Measurements from ENCODE around the gene ZNF416. TPM values are rescaled to one million over a fixed set of nuclear protein-coding genes. Genes with fewer than 3 reads are reported as not detected.

Gene ZNF416
- total and polyA plus RNA-seq, 2 donors (not counting 1 experiment from before 2014, with no cell fraction given): 4.5 to 9.2 TPM

DNA sequence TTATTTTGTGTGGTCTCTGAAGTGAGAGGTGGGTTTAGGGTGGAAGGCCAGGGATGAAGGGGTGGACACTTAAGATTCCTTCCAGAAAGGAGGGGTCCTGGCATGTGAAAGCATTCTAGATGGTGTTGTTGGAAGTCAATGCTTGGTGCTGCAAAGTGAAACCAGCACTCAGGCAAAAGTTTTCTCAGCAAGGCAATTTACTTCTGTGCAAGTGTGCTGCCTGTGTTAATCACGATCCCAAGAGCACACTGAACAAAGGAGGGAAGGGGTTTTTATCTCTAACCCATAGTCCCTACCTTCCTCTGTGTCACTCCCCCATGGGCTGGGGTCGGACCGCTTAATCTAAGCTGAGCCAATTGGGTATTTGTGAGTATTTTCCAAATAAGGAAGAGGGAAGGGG, 36.6 kb upstream of the ZNF416 start:
- Histone ChIP-seq H3K9ac (ENCODE audit: insufficient read depth, low read length) (no peak overlapping the region), H3K4me1 (ENCODE audit: control insufficient read depth, extremely low read depth, insufficient read depth, low read length) (no peaks in the 10 kb centered on the region), H3K27ac (ENCODE audit: insufficient read depth, low read length) (no peak overlapping the region), H3K4me2 (ENCODE audit: extremely low read depth, insufficient read depth, low read length) (no peak overlapping the region), H3K9me3 (ENCODE audit: control insufficient read depth, insufficient read depth, low read depth, low read length) (peaks cover 12% of the 10 kb centered on the region), H3K36me3 (ENCODE audit: control insufficient read depth, insufficient read depth, low read length) (peaks cover 8% of the 10 kb centered on the region), H4K20me1 (ENCODE audit: control insufficient read depth, extremely low read depth, insufficient read depth, low read length) (no peaks in the 10 kb centered on the region), H3K27me3 (ENCODE audit: control insufficient read depth, insufficient read depth, low read length) (no peaks in the 10 kb centered on the region), H3K79me2 (ENCODE audit: control insufficient read depth, insufficient read depth, low read length) (peaks cover 51% of the 10 kb centered on the region), H2AFZ (ENCODE audit: low read length) (no peak overlapping the region), H3K4me3 (replicated peaks in 1 of 4; ENCODE audit: control extremely low read depth in 1 of 4, insufficient read depth in 1 of 4, low read depth in 3 of 4, low read length in 4 of 4) (peak overlapping the region; percentile 79 to 90 (median 82))
- no peak for DNase-seq (ENCODE audit: low read depth in 2 of 2)
- TF ChIP-seq, protein P1, sequence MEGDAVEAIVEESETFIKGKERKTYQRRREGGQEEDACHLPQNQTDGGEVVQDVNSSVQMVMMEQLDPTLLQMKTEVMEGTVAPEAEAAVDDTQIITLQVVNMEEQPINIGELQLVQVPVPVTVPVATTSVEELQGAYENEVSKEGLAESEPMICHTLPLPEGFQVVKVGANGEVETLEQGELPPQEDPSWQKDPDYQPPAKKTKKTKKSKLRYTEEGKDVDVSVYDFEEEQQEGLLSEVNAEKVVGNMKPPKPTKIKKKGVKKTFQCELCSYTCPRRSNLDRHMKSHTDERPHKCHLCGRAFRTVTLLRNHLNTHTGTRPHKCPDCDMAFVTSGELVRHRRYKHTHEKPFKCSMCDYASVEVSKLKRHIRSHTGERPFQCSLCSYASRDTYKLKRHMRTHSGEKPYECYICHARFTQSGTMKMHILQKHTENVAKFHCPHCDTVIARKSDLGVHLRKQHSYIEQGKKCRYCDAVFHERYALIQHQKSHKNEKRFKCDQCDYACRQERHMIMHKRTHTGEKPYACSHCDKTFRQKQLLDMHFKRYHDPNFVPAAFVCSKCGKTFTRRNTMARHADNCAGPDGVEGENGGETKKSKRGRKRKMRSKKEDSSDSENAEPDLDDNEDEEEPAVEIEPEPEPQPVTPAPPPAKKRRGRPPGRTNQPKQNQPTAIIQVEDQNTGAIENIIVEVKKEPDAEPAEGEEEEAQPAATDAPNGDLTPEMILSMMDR (conservative IDR thresholded peaks at IDR 0.05 in 1 of 2, IDR thresholded peaks at IDR 0.05 in 1 of 2; ENCODE audit: low read depth in 1 of 2, low read length in 2 of 2): no peak
- no peak for TF ChIP-seq EZH2 (IDR thresholded peaks at IDR 0.05; ENCODE audit: low read length, missing control alignments)

DNA sequence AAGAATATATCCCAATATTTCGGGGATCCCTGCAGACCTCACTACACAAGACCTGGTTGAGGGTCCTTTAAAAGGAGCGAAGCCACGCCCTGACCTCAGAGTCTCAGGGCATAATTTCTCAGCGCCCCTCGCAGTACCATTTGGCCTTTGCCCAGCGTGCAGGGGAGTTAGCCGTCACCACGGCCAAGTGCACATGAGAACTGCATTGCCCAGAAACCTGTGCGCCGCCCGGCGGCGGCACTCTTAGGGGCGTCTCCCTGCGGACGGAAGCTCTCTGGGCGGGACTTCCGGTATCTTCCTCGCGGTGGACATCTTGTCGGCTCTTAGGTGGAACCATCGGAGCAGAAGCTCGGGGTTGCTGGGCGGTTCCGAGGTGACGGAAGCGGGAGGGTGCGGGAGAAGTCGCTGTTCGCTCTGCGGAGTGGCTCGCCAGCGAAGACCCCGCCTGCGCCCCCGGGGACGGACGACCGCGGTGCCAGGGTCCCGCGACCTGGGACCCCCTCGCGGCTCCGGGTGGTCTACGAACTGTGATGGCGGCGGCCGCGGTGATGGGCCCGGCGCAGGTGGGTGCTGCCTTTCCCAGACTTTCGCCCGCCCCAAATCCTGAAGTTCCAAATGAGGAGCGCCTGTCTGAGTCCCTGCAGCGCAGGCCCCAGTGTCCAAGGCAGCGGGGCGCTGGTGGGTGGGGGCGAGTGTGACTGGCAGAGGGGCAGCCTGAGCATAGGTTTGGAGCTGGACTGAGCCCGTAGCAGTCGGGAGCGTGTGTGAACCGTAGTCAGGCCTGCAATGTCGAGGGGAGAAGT, 35.4 kb upstream of the ZNF416 start, which contains the start of gene ZNF134:
Gene ZNF134, plus strand, starts transcription at position 302 of the 803 bp plus-strand sequence. CDS start 5,227 bp downstream, outside the sequence.
- Histone ChIP-seq H3K4me2 (ENCODE audit: extremely low read depth, insufficient read depth, low read length) (peak within 1 kb of the TSS; percentile 56), H3K9ac (ENCODE audit: insufficient read depth, low read length) (peak within 1 kb of the TSS; percentile 72), H3K27me3 (ENCODE audit: control insufficient read depth, insufficient read depth, low read length) (no peaks in the 10 kb centered on the region), H2AFZ (ENCODE audit: low read length) (peak within 1 kb of the TSS; percentile 93), H3K36me3 (ENCODE audit: control insufficient read depth, insufficient read depth, low read length) (peaks cover 8% of the 10 kb centered on the region), H4K20me1 (ENCODE audit: control insufficient read depth, extremely low read depth, insufficient read depth, low read length) (no peaks in the 10 kb centered on the region), H3K4me3 (replicated peaks in 1 of 4; ENCODE audit: control extremely low read depth in 1 of 4, insufficient read depth in 1 of 4, low read depth in 3 of 4, low read length in 4 of 4) (peak within 1 kb of the TSS; percentile 79 to 90 (median 82)), H3K9me3 (ENCODE audit: control insufficient read depth, insufficient read depth, low read depth, low read length) (peaks cover 9% of the 10 kb centered on the region), H3K4me1 (ENCODE audit: control insufficient read depth, extremely low read depth, insufficient read depth, low read length) (no peaks in the 10 kb centered on the region), H3K79me2 (ENCODE audit: control insufficient read depth, insufficient read depth, low read length) (peaks cover 49% of the 10 kb centered on the region), H3K27ac (ENCODE audit: insufficient read depth, low read length) (peak within 1 kb of the TSS; percentile 63)
- TF ChIP-seq, protein P1 (conservative IDR thresholded peaks at IDR 0.05 in 1 of 2, IDR thresholded peaks at IDR 0.05 in 1 of 2; ENCODE audit: low read depth in 1 of 2, low read length in 2 of 2): peak; percentile 31 to 48
- TF ChIP-seq EZH2 (IDR thresholded peaks at IDR 0.05; ENCODE audit: low read length, missing control alignments): no peak
- peak; percentile 89 to 90 for DNase-seq (ENCODE audit: low read depth in 2 of 2)

DNA sequence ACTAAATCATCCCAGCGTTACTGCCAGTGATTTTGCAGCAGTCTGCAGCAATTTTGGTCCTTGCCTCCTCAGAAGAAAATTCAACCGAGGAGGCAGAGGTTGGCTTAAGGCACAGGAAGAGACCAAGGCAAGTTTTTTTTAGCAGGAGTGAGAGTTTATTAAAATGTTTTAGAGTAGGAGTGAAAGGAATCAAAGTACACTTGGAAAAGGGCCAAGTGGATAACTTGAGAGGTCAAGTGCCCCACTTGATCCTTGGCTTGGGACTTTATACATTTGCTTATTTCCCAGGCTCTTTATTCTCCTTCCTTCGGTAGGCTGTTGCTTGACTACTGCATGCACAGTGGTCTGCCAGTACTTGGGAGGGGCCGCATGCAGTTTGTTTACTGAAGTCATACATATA, 32.4 kb upstream of the ZNF416 start:
- no peaks in the 10 kb centered on the region for H3K4me1 ChIP-seq (ENCODE audit: control insufficient read depth, extremely low read depth, insufficient read depth, low read length)
- H2AFZ ChIP-seq (ENCODE audit: low read length): no peak overlapping the region
- H3K4me2 ChIP-seq (ENCODE audit: extremely low read depth, insufficient read depth, low read length): no peak overlapping the region
- no peaks in the 10 kb centered on the region for H4K20me1 ChIP-seq (ENCODE audit: control insufficient read depth, extremely low read depth, insufficient read depth, low read length)
- H3K79me2 ChIP-seq (ENCODE audit: control insufficient read depth, insufficient read depth, low read length): peaks cover 20% of the 10 kb centered on the region
- peaks cover 7% of the 10 kb centered on the region for H3K36me3 ChIP-seq (ENCODE audit: control insufficient read depth, insufficient read depth, low read length)
- no peak overlapping the region for H3K27ac ChIP-seq (ENCODE audit: insufficient read depth, low read length)
- TF ChIP-seq EZH2 (IDR thresholded peaks at IDR 0.05; ENCODE audit: low read length, missing control alignments): no peak
- TF ChIP-seq, protein P1 (conservative IDR thresholded peaks at IDR 0.05 in 1 of 2, IDR thresholded peaks at IDR 0.05 in 1 of 2; ENCODE audit: low read depth in 1 of 2, low read length in 2 of 2): no peak
- no peak overlapping the region for H3K4me3 ChIP-seq (replicated peaks in 1 of 4; ENCODE audit: control extremely low read depth in 1 of 4, insufficient read depth in 1 of 4, low read depth in 3 of 4, low read length in 4 of 4)
- no peaks in the 10 kb centered on the region for H3K27me3 ChIP-seq (ENCODE audit: control insufficient read depth, insufficient read depth, low read length)
- DNase-seq (ENCODE audit: low read depth in 2 of 2): no peak
- H3K9ac ChIP-seq (ENCODE audit: insufficient read depth, low read length): no peak overlapping the region
- H3K9me3 ChIP-seq (ENCODE audit: control insufficient read depth, insufficient read depth, low read depth, low read length): peaks cover 8% of the 10 kb centered on the region
